ENCODE measurements around the gene IL34. TPM values are rescaled to one million over a fixed set of nuclear protein-coding genes. Genes with fewer than 3 reads are reported as not detected.

Gene IL34
- total and polyA plus RNA-seq, 2 experiments from 2014 or later = not detected

DNA sequence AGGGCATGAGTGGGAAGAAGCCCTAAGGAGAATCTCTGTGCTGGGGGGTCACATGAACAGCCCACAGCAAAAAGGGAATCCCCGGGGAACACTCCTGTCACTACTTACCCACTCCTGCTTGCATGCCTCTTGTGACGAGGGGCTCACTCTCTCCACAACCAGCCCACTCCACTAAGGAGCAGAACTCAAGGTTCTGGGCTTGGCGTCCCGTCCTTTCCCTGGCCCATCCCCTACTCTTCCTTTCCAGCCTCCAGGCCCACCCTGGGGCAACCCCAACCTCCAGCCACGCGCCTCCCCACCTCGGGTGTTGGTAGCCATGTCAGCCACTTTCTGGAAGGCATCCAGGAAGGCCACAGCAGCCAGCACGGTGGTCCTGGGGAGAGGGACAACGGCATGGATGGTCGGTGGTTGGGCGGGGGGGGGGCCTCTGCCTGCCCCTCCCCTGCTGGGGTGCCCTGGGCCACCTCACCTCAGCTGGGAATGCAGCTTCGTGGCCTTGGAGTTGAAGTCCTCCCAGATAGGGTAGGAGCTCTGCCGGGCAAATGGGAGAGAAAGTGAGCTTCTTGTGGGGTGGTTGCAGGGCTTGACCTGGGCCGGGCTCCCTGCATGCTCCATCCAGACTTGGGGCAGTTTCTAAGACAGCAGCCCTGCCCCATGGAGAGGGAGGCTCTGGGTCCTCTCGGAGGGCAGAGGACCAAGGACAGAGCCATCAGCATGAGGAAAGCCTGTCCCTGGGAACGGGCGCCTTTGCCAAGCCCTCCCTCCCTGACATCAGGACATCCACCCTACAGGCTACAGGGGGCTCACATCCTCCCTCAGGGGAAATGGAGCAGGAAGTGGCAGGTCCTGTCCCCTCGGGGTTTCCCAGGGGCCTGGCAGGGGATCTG is 34.4 kb downstream of the IL34 start:
- H3K4me2 ChIP-seq (ENCODE audit: unreplicated experiment) = no peak overlapping the region
- 65% methylated on average over 17 to 18 of the region's 18 CpGs for WGBS, 2 experiments (ENCODE audit: low coverage in 1 of 2, low lambda C conversion rate in 2 of 2, missing lambda C conversion rate in 2 of 2)
- no peaks in the 10 kb centered on the region for H4K20me1 ChIP-seq (ENCODE audit: insufficient read depth)

DNA sequence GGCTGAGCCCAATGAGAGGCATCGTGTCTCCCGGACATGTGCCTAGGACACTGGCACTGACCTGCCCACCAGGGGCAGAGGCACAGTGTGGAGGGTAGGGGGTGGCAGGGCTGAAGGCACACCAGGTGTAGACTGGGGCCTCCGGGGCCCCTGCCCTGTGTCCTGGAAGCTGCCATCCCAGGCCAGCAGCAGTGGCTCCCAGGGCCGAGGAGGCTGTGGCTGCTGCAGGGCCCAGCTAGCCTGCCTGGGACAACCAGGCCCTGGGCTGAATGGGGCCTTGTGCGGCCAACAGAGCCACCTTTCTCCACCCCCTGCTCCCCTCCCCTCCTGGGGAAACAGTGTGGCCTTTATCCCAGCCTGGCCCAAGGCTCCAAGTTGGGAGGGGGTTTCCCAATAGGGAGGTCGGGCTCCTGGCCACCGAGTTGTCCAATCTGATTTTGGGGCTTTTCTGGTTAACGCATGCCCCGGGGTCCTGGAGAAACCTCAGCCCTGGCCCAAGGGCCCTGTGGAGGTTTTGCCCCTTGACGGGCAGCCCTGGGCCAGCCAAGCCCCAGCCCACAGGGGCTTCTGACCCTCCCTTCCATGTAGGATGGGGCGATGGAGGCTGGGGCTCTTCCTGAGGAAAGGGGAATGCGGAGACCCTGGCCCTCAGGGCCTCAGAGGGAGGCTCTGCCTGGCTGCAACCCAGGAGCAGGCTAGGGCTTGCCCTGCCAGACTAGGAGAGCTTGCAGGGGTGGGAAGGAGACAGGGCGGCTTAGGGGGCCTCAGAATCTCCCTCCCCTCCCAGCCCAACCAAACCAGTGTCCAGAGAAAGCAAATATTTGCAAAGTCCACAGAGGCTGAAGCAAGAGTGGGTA is 35.3 kb downstream of the IL34 start:
- peaks cover 54% of the 10 kb centered on the region for H3K79me2 ChIP-seq (ENCODE audit: insufficient read depth)
- in situ Hi-C loops (cut with MboI) = no loop called here
- H3K4me1 ChIP-seq (ENCODE audit: insufficient read depth) = peaks cover 5% of the 10 kb centered on the region
- H3K4me3 ChIP-seq = no peak overlapping the region
- H3K27ac ChIP-seq = no peak overlapping the region
- WGBS, 2 experiments (ENCODE audit: low coverage in 1 of 2, low lambda C conversion rate in 2 of 2, missing lambda C conversion rate in 2 of 2) = 63 to 66% methylated on average over 11 to 13 of the region's 13 CpGs
- no peaks in the 10 kb centered on the region for H3F3A ChIP-seq (ENCODE audit: insufficient read depth)
- H3K9ac ChIP-seq = peak overlapping the region; percentile 95
- no peak overlapping the region for H2AFZ ChIP-seq
- H3K27me3 ChIP-seq (replicated peaks; ENCODE audit: insufficient read depth) = no peaks in the 10 kb centered on the region
- no peak for DNase-seq
- no peak overlapping the region for H3K4me2 ChIP-seq (ENCODE audit: unreplicated experiment)
- H3K36me3 ChIP-seq (ENCODE audit: low read depth) = no peaks in the 10 kb centered on the region; the same call in 1 of the 2 replicates
- H4K20me1 ChIP-seq (ENCODE audit: insufficient read depth) = no peaks in the 10 kb centered on the region
- no peaks in the 10 kb centered on the region for H3K9me3 ChIP-seq (ENCODE audit: low read depth)
- H3K9me2 ChIP-seq (ENCODE audit: insufficient read depth) = no peaks in the 10 kb centered on the region
- no peak for TF ChIP-seq EZH2 (IDR thresholded peaks at IDR 0.05; ENCODE audit: insufficient read depth, poor library complexity, severe bottlenecking)

More for the DNA sequence above, 34.4 kb downstream of the IL34 start:
- H3K4me3 ChIP-seq = no peak overlapping the region
- in situ Hi-C loops (cut with MboI) = no loop called here
- H3K27me3 ChIP-seq (replicated peaks; ENCODE audit: insufficient read depth) = no peaks in the 10 kb centered on the region
- H3K79me2 ChIP-seq (ENCODE audit: insufficient read depth) = peaks cover 54% of the 10 kb centered on the region
- no peak for TF ChIP-seq EZH2 (IDR thresholded peaks at IDR 0.05; ENCODE audit: insufficient read depth, poor library complexity, severe bottlenecking)
- no peak for TF ChIP-seq EZH2phosphoT487 (IDR thresholded peaks at IDR 0.05; ENCODE audit: insufficient read depth, low read depth)
- DNase-seq = no peak
- H3K9ac ChIP-seq = peak overlapping the region; percentile 95; the same call in 1 of the 2 replicates
- no peak overlapping the region for H3K27ac ChIP-seq
- H3F3A ChIP-seq (ENCODE audit: insufficient read depth) = no peaks in the 10 kb centered on the region
- H3K9me2 ChIP-seq (ENCODE audit: insufficient read depth) = no peaks in the 10 kb centered on the region
- peaks cover 5% of the 10 kb centered on the region for H3K4me1 ChIP-seq (ENCODE audit: insufficient read depth)
- H3K36me3 ChIP-seq (ENCODE audit: low read depth) = peaks cover 8% of the 10 kb centered on the region; the same call in 1 of the 2 replicates
- H2AFZ ChIP-seq = no peak overlapping the region
- no peaks in the 10 kb centered on the region for H3K9me3 ChIP-seq (ENCODE audit: low read depth)

DNA sequence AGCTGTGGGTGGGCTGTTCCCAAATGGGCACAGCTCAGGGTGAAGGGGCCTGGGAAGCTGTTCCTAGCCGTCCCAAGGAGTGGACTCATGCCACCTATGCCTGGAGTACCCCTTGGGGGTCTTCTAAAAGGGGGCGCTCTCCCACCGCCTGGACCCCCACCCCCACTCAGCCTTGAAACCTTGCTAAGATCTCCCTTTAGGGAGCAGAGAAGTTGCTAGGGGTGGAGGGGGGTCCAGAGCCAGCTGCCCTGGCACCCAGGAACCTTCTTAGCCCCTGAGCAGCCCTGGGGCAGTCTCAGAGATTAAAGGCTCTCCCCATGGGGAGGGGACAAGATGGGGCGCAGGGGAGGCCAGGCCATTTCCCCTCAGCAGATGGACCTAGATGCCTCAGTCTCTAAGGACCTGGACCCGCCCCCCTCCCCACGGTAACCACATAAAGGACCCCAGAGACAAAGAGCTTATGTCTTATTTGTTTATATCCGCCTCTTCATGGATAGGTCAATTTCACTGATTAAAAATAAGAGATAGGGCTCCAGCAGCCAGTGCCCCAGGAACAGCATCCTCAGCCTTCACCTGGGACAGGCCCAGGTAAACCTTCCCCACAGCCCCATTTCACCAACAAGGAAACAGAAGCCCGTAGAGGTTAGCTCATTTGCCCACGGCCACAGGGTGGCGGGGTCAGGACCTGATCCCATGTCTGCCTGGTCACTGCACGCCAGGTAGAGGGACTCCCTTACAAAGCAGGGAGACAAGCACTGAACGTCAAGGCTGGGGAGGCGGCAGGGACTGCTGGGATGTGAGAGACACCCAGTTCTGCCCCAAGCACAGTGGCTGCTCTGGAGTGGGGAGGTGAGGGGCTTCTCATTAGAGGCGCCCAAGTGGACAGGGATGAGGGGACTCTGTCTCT is 36.1 kb downstream of the IL34 start:
- no peaks in the 10 kb centered on the region for H3K36me3 ChIP-seq (ENCODE audit: low read depth)
- no peak overlapping the region for H3K27ac ChIP-seq
- H3K9me3 ChIP-seq (ENCODE audit: low read depth) = no peaks in the 10 kb centered on the region
- peaks cover 54% of the 10 kb centered on the region for H3K79me2 ChIP-seq (ENCODE audit: insufficient read depth)
- H2AFZ ChIP-seq = no peak overlapping the region
- no peaks in the 10 kb centered on the region for H3K27me3 ChIP-seq (replicated peaks; ENCODE audit: insufficient read depth)
- DNase-seq = no peak
- no peaks in the 10 kb centered on the region for H4K20me1 ChIP-seq (ENCODE audit: insufficient read depth)
- no peaks in the 10 kb centered on the region for H3K9me2 ChIP-seq (ENCODE audit: insufficient read depth)
- no peak overlapping the region for H3K4me3 ChIP-seq
- H3K9ac ChIP-seq = peak overlapping the region; percentile 95
- 59 to 60% methylated on average over 11 to 14 of the region's 14 CpGs for WGBS, 2 experiments (ENCODE audit: low coverage in 1 of 2, low lambda C conversion rate in 2 of 2, missing lambda C conversion rate in 2 of 2)
- in situ Hi-C loops (cut with MboI) = no loop called here
- peaks cover 8% of the 10 kb centered on the region for H3K4me1 ChIP-seq (ENCODE audit: insufficient read depth)
- H3K4me2 ChIP-seq (ENCODE audit: unreplicated experiment) = no peak overlapping the region
- no peak for TF ChIP-seq EZH2phosphoT487 (IDR thresholded peaks at IDR 0.05; ENCODE audit: insufficient read depth, low read depth)
- TF ChIP-seq EZH2 (IDR thresholded peaks at IDR 0.05; ENCODE audit: insufficient read depth, poor library complexity, severe bottlenecking) = no peak
- H3F3A ChIP-seq (ENCODE audit: insufficient read depth) = no peaks in the 10 kb centered on the region
